ENCODE results near the gene CDKN1B.

Gene CDKN1B

DNA sequence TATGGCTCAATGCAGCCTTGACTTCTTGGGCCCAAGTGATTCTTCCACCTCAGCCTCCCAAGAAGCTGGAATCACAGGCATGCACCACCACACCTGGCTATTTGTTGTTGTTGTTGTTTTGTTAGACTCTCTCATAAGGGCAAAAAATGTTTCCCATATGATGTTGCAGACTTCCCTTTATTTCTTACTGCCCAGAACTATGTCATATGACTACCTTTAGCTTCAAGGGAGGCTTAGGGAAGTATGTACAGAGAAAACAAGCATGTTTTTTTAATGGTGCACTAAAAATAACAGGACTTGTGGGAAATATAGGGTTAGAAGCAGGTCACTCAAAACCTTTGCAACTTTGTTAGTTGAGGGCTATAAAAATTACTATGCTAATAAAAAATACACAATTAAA, 16.9 kb upstream of the CDKN1B start:
- no peak for DNase-seq (ENCODE audit: low read depth in 2 of 3, low spot score in 1 of 3)

DNA sequence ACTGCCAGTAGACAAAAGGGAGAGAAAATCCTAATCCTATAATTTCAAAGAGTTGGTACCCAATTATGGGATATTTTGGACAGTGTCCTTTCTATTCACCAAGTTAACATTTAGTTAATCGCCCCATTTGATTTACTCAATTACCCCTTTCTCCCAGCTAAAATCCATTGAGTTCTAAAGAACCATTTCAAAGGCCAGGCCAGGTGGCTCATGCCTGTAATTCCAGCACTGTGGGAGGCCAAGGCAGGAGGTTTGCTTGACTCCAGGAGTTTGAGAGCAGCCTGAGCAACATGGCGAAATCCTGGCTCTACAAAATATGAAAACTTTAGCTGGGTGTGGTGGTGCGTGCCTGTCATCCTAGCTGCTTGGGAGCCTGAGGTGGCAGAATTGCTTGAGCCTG, 15.7 kb upstream of the CDKN1B start:
- DNase-seq (ENCODE audit: low read depth in 2 of 3, low spot score in 1 of 3): no peak

DNA sequence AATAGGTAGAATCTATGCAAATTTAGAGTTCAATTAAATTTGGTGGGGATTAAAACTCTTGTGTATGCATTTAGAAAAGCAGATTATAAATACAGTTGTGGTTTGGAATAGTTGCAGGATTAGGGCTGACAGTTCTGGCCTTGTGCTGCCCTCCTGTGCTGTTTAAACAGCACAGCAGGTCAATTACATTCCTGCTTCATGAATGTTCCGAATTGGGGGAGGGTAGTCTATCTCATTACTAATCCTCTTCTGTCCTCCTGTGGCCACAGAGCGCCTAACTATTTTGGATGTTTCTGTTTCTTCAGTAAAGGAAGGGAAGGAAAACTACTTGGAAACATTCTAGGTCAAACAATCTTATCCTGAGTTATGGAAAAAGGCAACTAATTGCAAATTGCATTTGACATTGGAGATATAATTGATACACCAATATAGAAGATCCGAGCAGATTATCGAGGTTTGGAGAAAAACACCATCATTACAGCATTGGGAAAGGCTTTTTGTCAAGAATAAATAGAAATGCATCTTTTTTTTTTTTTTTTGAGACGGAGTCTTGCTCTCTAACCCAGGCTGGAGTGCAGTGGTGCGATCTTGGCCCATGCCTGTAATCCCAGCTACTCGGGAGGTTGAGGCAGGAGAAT, 12.5 kb upstream of the CDKN1B start:
- DNase-seq (ENCODE audit: low read depth in 2 of 3, low spot score in 1 of 3): peak in 1 of 3 donors; percentile 16

GRCh38 chr12:12705838-12706520, 11.2 kb upstream of the CDKN1B start:
- DNase-seq (ENCODE audit: low read depth in 2 of 3, low spot score in 1 of 3): peak in 1 of 3 donors; percentile 49

DNA sequence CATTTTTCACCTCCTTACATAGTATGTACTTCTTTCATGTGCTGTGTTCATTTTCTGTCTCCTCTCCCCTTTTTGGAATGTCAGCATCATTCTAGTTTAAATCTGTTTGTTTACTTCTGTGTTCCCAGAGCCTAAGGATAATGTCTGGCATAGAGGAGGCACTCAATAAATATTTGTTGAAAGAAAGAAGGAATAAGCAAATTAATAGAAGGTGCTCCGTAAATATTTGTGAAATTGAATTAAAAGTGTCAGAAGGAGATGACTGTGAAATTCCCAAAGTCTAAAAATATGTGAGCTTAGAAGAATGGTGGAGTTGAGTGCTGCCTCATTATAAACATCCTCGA, 3.3 kb upstream of the CDKN1B start:
- no peak for DNase-seq (ENCODE audit: low read depth in 2 of 3, low spot score in 1 of 3)

GRCh38 chr12:12714276-12715021, 2.7 kb upstream of the CDKN1B start:
- peak in 1 of 3 donors; percentile 32 for DNase-seq (ENCODE audit: low read depth in 2 of 3, low spot score in 1 of 3)

- DNase-seq (ENCODE audit: low read depth in 2 of 3, low spot score in 1 of 3): no peak
Measured at GRCh38 chr12:12715128-12715458, 2.1 kb upstream of the CDKN1B start.

- DNase-seq (ENCODE audit: low read depth in 2 of 3, low spot score in 1 of 3): peak in 1 of 3 donors; percentile 50
Measured at GRCh38 chr12:12715459-12716150, 1.6 kb upstream of the CDKN1B start.

- no peak for DNase-seq (ENCODE audit: low read depth in 2 of 3, low spot score in 1 of 3)
Measured at GRCh38 chr12:12716151-12716792, 896 bp upstream of the CDKN1B start.

GRCh38 chr12:12717586-12718380, 615 bp downstream of the CDKN1B start:
- no peak for DNase-seq (ENCODE audit: low read depth in 2 of 3, low spot score in 1 of 3)

GRCh38 chr12:12718381-12718759, 1.2 kb downstream of the CDKN1B start:
- DNase-seq (ENCODE audit: low read depth in 2 of 3, low spot score in 1 of 3): no peak

GRCh38 chr12:12718853-12719252, 1.7 kb downstream of the CDKN1B start:
- DNase-seq (ENCODE audit: low read depth in 2 of 3, low spot score in 1 of 3): no peak

- DNase-seq (ENCODE audit: low read depth in 2 of 3, low spot score in 1 of 3): no peak
Measured at GRCh38 chr12:12719496-12719895, 2.3 kb downstream of the CDKN1B start.

DNA sequence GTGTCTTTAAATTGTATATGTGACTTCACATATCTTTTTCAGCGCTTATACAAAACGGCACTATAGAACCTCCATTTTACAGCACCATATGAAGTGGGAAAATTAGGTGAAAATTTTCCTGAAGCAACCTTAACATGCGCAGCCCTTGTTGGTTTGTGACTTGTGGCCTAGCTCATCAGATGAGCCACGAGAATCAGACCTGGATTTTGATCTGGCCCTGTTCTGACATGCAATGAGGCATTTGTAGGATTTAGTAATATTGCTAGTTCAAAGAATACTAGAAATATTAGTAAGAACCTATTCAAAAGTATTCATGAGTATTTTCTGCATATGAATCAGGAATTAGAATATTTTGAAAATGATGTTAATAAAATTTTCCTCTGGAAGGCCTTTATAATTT, 2.9 kb downstream of the CDKN1B start:
- no peak for DNase-seq (ENCODE audit: low read depth in 2 of 3, low spot score in 1 of 3)

GRCh38 chr12:12720672-12721161, 3.5 kb downstream of the CDKN1B start:
- DNase-seq (ENCODE audit: low read depth in 2 of 3, low spot score in 1 of 3): no peak

GRCh38 chr12:12721176-12721751, 4.1 kb downstream of the CDKN1B start:
- no peak for DNase-seq (ENCODE audit: low read depth in 2 of 3, low spot score in 1 of 3)

DNA sequence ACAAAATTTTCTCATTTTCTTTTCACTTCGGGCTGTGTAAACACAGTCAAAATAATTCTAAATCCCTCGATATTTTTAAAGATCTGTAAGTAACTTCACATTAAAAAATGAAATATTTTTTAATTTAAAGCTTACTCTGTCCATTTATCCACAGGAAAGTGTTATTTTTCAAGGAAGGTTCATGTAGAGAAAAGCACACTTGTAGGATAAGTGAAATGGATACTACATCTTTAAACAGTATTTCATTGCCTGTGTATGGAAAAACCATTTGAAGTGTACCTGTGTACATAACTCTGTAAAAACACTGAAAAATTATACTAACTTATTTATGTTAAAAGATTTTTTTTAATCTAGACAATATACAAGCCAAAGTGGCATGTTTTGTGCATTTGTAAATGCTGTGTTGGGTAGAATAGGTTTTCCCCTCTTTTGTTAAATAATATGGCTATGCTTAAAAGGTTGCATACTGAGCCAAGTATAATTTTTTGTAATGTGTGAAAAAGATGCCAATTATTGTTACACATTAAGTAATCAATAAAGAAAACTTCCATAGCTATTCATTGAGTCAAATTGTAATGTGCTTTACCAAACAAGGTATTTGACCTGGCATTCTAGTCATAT, 4.8 kb downstream of the CDKN1B start:
- DNase-seq (ENCODE audit: low read depth in 2 of 3, low spot score in 1 of 3): no peak

DNA sequence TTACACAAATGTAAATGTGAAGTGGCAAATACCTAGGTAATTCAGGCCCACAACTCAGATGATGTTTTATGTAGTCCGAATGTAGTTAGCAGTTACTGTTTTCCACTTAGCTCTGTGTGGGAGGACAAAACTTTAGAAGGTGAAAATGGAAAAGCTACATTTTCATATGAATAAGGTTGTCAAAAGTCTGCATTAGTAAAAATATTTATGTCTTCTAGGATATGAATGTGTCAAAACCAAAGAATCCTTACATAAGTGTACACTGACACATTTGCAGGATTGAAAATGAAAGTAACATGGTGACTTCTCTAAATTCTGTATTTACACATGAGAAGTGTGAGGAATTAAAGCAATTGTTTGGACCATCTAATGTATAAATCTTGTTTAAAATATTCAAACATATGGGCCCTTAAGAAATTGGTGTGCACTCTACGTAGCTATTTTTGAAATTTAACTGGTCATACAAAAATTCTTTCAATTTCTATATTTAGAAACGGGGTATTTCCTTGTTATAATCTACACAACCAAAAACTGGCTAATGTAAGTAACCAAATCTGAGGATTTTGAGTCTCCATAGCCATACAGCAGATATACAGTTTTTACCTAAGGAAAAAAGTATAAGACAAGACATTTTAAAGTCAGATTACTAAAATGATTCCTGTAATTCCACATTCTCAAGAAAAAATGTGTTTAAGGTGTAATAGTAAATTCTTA, 5.4 kb downstream of the CDKN1B start:
- DNase-seq (ENCODE audit: low read depth in 2 of 3, low spot score in 1 of 3): no peak

GRCh38 chr12:12723149-12723680, 6.0 kb downstream of the CDKN1B start:
- no peak for DNase-seq (ENCODE audit: low read depth in 2 of 3, low spot score in 1 of 3)

Data from stimulated activated CD4-positive, alpha-beta T cell treated with anti-CD3 and anti-CD28 coated beads, Interleukin-12 subunit alpha, Interleukin-12 subunit beta, amount 100 ng/mL, for 48 hours (primary cell).